Measurements from ENCODE around the gene PRRX2.

The PRRX2 gene

GRCh38 chr9:129761901-129762369 is 96.5 kb downstream of the PRRX2 start:
- DNase-seq = no peak

GRCh38 chr9:129762370-129762984 is 97.0 kb downstream of the PRRX2 start:
- DNase-seq = peak; percentile 82 to 92 (median 88)

DNA sequence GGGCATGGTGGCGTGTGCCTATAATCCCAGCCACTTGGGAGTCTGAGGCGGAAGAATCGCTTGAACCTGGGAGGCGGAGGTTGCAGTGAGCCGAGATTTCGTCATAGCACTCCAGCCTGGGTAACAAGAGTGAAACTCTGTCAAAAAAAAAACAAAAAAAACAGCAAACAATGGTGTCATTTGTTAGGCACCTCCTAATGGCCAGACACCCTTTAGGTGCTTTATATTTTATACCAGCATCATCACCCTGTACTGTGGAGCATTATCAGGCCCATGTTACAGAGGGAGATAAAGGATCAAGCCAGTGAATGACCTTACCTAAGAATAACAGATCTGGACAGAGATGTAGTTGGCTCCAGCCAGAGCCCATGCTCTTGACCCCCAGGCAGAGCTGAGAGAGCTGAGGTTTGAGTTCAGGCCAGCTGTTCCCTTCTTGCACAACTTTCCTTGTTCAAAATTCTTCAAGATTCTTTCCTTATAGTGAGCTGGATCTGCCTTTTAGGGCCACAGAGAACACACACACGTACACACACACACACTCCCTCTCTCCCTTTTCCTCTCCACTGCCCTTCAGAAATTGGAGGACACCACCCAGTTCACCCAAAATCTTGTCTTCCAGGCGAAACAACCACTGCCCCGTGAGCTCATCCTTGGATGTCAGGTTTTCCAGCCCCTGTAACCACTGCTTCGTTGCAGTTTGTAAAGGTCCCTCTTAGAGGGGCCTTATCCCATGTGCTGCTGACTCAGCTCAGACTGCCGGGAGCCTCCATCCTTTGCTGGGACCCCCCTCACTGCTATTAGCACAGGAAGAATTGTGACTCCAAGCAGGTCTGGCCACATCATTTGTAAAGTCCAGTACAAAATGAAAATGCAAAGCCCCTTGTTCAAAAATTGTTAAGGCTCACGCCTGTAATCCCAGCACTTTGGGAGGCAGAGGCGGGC is 97.8 kb downstream of the PRRX2 start:
- peak; percentile 33 to 54 (median 38) for DNase-seq

- DNase-seq = no peak
Measured at GRCh38 chr9:129765764-129766317, 100.4 kb downstream of the PRRX2 start.

DNA sequence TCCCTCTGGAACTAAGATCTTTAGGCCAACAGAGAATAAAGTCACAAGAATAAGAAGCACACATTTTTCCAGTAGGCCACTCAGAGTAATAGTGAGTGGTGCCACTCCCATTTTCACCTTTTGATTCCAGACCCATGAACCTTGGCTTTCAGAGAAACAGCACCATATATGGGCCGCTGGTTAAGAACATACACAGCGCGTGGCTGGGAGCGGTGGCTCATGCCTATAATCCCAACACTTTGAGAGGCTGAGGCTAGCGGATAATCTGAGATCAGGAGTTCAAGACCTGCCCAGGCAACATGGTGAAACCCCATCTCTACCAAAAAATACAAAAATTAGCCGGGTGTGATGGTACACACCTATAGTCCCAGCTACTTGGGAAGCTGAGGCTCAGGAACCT is 103.0 kb downstream of the PRRX2 start:
- DNase-seq = no peak

DNA sequence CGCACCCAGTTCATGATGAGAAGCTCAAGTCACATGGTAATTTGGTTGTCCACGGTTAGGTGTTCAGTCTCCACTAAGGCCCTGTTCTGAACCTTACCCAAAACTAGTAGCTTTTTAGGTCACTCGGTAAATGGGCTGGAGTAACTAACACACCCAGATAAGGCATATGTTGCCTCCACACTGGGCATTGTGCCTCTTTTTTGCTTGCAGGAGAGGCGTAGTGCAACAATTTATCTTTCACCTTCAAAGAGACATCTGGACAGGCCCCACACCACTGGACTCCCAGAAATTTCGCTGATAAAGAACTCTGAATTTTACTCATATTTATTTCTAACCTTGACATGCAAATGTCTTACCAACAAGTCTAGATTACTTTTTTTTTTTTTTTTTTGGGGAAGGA is 104.2 kb downstream of the PRRX2 start:
- no peak for DNase-seq

DNA sequence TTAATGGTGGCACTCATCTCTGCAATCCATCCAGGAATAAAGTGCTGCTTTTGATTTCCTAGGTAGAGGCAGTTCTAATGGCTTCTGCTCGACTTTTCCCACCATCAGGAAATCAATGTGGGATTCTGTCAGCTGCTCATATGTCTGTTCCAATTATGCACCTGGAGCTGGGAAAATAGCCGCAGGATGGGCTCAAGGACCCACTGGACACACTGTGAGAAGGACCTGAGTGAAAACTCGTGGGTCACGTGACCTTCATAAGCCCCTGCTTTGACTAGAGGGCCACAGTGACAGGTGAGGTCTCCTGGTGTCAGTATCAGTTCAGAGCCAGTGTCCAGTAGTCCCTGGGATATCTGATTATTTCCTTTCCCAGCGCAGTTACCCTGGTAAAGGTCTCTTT is 105.3 kb downstream of the PRRX2 start:
- DNase-seq = no peak
